GM06990 (cell line): ENCODE results near the gene WDR5.

Source experiments
- DNase-seq: peaks from one replicate; pipeline ENCODE4 v3.0.0-alpha.2; 2011; ENCODE audit not compliant: insufficient read length; ENCODE audit errors: extremely low read depth
- H3K27me3 ChIP-seq: replicated peaks from 2 replicates; pipeline ENCODE4 v1.6.0; 2011; ENCODE audit warnings: low read length; ENCODE audit not compliant: control insufficient read depth, insufficient read depth
- H3K36me3 ChIP-seq: 2 replicates; pipeline ENCODE4 v1.5.1; 2011; ENCODE audit warnings: low read length; ENCODE audit not compliant: control insufficient read depth, insufficient read depth
- H3K4me3 ChIP-seq: replicated peaks from 2 replicates; pipeline ENCODE4 v1.5.1; 2011; ENCODE audit warnings: low read depth, mild to moderate bottlenecking, control low read depth, low read length
- TF ChIP-seq, protein P1 (sequence below): IDR thresholded peaks from 2 replicates; pipeline ENCODE4 v1.5.1; 2011; ENCODE audit warnings: low read length, control low read depth, mild to moderate bottlenecking, inconsistent platforms; ENCODE audit not compliant: insufficient read depth, poor library complexity, severe bottlenecking

WDR5 gene

GRCh38 chr9:134136996-134137299, 1.1 kb downstream of the WDR5 start:
- TF ChIP-seq, protein P1, sequence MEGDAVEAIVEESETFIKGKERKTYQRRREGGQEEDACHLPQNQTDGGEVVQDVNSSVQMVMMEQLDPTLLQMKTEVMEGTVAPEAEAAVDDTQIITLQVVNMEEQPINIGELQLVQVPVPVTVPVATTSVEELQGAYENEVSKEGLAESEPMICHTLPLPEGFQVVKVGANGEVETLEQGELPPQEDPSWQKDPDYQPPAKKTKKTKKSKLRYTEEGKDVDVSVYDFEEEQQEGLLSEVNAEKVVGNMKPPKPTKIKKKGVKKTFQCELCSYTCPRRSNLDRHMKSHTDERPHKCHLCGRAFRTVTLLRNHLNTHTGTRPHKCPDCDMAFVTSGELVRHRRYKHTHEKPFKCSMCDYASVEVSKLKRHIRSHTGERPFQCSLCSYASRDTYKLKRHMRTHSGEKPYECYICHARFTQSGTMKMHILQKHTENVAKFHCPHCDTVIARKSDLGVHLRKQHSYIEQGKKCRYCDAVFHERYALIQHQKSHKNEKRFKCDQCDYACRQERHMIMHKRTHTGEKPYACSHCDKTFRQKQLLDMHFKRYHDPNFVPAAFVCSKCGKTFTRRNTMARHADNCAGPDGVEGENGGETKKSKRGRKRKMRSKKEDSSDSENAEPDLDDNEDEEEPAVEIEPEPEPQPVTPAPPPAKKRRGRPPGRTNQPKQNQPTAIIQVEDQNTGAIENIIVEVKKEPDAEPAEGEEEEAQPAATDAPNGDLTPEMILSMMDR, result no peak
- DNase-seq, result no peak
- peaks cover 4% of the 10 kb centered on the region for H3K36me3 ChIP-seq
- H3K4me3 ChIP-seq, result peak overlapping the region; percentile 97
- H3K27me3 ChIP-seq, result no peaks in the 10 kb centered on the region

DNA sequence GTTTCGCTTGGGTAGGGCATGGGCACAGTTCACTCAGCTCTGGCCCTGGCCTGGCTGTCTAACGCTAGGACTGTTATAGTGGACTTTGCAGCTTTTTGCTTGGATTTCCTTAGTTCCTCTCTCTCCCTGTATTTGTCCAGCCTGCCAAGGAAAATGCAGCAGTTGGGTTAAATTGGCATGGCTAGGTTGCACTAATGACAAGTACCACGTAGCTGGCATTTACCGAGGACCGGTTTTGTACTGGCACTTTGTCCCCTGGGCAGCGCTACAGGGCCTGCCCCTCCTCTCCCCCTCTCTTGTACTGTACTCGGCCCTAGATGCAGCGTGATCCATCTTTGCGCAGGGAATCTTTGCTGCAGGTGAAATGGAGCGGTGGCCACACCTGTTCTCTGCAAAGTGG, 2.4 kb downstream of the WDR5 start:
- DNase-seq, result no peak
- Histone ChIP-seq H3K4me3 (no peak overlapping the region), H3K27me3 (no peaks in the 10 kb centered on the region), H3K36me3 (peaks cover 11% of the 10 kb centered on the region)
- TF ChIP-seq, protein P1, result no peak

- peaks cover 11% of the 10 kb centered on the region for H3K36me3 ChIP-seq
- no peaks in the 10 kb centered on the region for H3K27me3 ChIP-seq
- no peak overlapping the region for H3K4me3 ChIP-seq
- no peak for DNase-seq
- TF ChIP-seq, protein P1, result no peak
Observed at GRCh38 chr9:134139081-134139480, 3.2 kb downstream of the WDR5 start.

DNA sequence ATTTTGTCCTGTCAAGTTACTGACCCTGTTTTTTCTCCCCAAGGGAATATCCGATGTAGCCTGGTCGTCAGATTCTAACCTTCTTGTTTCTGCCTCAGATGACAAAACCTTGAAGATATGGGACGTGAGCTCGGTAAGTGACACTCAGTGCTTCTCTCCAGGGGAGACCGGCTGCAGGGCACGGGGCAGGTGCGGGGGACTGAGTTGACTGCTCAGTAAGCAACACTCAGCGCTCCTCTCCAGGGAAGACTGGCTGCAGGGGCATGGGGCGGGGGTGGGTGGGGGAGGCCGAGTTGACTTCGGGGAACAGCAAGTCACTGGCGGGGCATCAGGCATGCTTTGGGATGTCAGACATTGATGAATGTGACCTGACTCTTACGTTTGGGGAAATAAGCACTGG, 6.0 kb downstream of the WDR5 start:
- H3K4me3 ChIP-seq, result no peak overlapping the region
- H3K27me3 ChIP-seq, result no peaks in the 10 kb centered on the region
- peaks cover 18% of the 10 kb centered on the region for H3K36me3 ChIP-seq
- no peak for DNase-seq
- TF ChIP-seq, protein P1, result no peak

GRCh38 chr9:134144801-134145200, 8.9 kb downstream of the WDR5 start:
- Histone ChIP-seq H3K27me3 (no peaks in the 10 kb centered on the region), H3K4me3 (no peak overlapping the region), H3K36me3 (peaks cover 34% of the 10 kb centered on the region)
- TF ChIP-seq, protein P1, result no peak
- DNase-seq, result no peak

DNA sequence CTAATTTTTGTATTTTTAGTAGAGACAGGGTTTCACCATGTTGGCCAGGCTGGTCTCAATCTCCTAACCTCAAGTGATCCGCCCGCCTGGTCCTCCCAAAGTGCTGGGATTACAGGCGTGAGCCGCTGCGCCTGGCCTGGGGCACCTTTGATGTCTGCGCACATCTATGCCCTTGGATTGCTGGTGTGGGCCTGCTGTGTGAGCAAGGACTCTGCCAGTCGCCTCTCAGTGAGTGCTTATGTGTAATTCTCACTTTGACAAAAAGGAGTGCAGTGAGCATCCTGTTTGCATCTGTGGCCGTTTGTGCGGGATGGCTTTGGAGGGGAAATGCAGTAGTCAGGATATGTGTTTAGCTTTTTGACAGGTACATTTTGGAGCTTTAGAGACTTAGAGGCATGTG, 9.4 kb downstream of the WDR5 start:
- DNase-seq, result no peak
- Histone ChIP-seq H3K4me3 (no peak overlapping the region), H3K36me3 (peaks cover 33% of the 10 kb centered on the region), H3K27me3 (no peaks in the 10 kb centered on the region)
- TF ChIP-seq, protein P1, result no peak
